K562 (cell line): ENCODE measurements around the gene ACSL5.

Experiments
- EP300 ChIP-seq: IDR thresholded peaks from 2 replicates; pipeline ENCODE4 v1.6.1; 2012; ENCODE audit warnings: low read length, improper control_type of control experiment
- EZH2 ChIP-seq: IDR thresholded peaks from 2 replicates; pipeline ENCODE4 v1.6.1; 2012; ENCODE audit warnings: low read depth, mild to moderate bottlenecking, inconsistent platforms, low read length, borderline replicate concordance
- GTF2F1 ChIP-seq: IDR thresholded peaks from 2 replicates; pipeline ENCODE4 v1.6.1; 2011; ENCODE audit warnings: low read depth, low read length, improper control_type of control experiment
- JUND ChIP-seq, 2 experiments: IDR thresholded peaks; 2 replicates in 1 of 2; 3 replicates in 1 of 2; pipeline ENCODE4 v1.6.1; 2011; ENCODE audit warnings: borderline replicate concordance in 2 of 2, low read depth in 2 of 2, low read length in 2 of 2, improper control_type of control experiment in 1 of 2, missing biosample characterization in 1 of 2, missing genetic modification characterization in 1 of 2, missing genetic modification reagents in 1 of 2
- NBN ChIP-seq: fragments of 450-650 bp; IDR thresholded peaks from 2 replicates; pipeline ENCODE4 v1.6.1; 2016; ENCODE audit warnings: low read depth, mild to moderate bottlenecking
- NONO ChIP-seq, 2 experiments: fragments of 200-400 bp in 1 of 2; fragments of 450-650 bp in 1 of 2; formaldehyde crosslinking in 1 of 2; IDR thresholded peaks; 2 replicates each; pipeline ENCODE4 v1.6.1; 2017; ENCODE audit warnings: low read depth in 2 of 2, mild to moderate bottlenecking in 2 of 2, moderate library complexity in 2 of 2, low read length in 1 of 2
- RFX5 ChIP-seq: IDR thresholded peaks from 2 replicates; pipeline ENCODE4 v1.6.1; 2011; ENCODE audit warnings: low read depth, mild to moderate bottlenecking, improper control_type of control experiment, low read length
- TF ChIP-seq, protein P1 (sequence below): fragments of 150-350 bp; IDR thresholded peaks from 2 replicates; pipeline ENCODE4 v1.6.1; 2014; ENCODE audit warnings: low read depth, mild to moderate bottlenecking, low read length, borderline replicate concordance
- TF ChIP-seq, protein P2 (sequence below): fragments of 450-650 bp; IDR thresholded peaks from 2 replicates; pipeline ENCODE4 v1.6.1; 2017; ENCODE audit warnings: mild to moderate bottlenecking, moderate library complexity

DNA sequence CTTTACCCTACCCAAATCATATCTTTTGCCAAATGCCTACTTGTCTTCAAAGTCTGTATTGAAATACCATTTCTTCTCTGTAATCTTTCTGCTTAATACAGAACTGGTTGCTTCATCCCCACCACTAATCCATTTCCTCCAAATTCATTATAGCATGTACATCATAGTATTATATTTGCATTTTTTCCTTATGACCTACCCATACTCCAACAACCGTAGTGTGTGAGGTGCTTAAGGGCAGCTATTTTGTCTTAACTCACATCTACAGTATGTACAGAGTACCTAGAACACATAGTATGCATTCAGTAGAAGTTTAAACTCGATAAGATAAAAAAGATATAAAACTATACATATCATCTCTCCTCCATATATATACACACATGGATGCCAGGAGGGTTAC, 23.7 kb downstream of the ACSL5 start:
- TF ChIP-seq GTF2F1 = no peak
- TF ChIP-seq NONO (IDR thresholded peaks at IDR 0.05; ENCODE audit: low read depth in 2 of 2, low read length in 1 of 2) = no peak
- TF ChIP-seq RFX5 = no peak
- TF ChIP-seq, protein P1, sequence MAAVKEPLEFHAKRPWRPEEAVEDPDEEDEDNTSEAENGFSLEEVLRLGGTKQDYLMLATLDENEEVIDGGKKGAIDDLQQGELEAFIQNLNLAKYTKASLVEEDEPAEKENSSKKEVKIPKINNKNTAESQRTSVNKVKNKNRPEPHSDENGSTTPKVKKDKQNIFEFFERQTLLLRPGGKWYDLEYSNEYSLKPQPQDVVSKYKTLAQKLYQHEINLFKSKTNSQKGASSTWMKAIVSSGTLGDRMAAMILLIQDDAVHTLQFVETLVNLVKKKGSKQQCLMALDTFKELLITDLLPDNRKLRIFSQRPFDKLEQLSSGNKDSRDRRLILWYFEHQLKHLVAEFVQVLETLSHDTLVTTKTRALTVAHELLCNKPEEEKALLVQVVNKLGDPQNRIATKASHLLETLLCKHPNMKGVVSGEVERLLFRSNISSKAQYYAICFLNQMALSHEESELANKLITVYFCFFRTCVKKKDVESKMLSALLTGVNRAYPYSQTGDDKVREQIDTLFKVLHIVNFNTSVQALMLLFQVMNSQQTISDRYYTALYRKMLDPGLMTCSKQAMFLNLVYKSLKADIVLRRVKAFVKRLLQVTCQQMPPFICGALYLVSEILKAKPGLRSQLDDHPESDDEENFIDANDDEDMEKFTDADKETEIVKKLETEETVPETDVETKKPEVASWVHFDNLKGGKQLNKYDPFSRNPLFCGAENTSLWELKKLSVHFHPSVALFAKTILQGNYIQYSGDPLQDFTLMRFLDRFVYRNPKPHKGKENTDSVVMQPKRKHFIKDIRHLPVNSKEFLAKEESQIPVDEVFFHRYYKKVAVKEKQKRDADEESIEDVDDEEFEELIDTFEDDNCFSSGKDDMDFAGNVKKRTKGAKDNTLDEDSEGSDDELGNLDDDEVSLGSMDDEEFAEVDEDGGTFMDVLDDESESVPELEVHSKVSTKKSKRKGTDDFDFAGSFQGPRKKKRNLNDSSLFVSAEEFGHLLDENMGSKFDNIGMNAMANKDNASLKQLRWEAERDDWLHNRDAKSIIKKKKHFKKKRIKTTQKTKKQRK = no peak
- no peak for TF ChIP-seq JUND (IDR thresholded peaks at IDR 0.05; ENCODE audit: borderline replicate concordance, low read depth, low read length)
- TF ChIP-seq JUND (tag; IDR thresholded peaks at IDR 0.05; ENCODE audit: borderline replicate concordance, low read depth, low read length) = no peak
- no peak for TF ChIP-seq EP300
- TF ChIP-seq, protein P2, sequence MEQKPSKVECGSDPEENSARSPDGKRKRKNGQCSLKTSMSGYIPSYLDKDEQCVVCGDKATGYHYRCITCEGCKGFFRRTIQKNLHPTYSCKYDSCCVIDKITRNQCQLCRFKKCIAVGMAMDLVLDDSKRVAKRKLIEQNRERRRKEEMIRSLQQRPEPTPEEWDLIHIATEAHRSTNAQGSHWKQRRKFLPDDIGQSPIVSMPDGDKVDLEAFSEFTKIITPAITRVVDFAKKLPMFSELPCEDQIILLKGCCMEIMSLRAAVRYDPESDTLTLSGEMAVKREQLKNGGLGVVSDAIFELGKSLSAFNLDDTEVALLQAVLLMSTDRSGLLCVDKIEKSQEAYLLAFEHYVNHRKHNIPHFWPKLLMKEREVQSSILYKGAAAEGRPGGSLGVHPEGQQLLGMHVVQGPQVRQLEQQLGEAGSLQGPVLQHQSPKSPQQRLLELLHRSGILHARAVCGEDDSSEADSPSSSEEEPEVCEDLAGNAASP = no peak
- TF ChIP-seq NBN = no peak
- no peak for TF ChIP-seq EZH2
